ENCODE data around the gene HNRNPLL.

- TF ChIP-seq PHB2 (IDR thresholded peaks at IDR 0.05; ENCODE audit: partially characterized antibody) (no peak), EP300 (IDR thresholded peaks at IDR 0.05; ENCODE audit: low read depth in 2 of 2, low read length in 2 of 2) (no peak), EP300 (CRISPR knock-in tag; IDR thresholded peaks at IDR 0.05; ENCODE audit: borderline replicate concordance) (no peak), PITX1 (CRISPR knock-in tag; IDR thresholded peaks at IDR 0.05) (no peak), POLR2A (IDR thresholded peaks at IDR 0.05; ENCODE audit: insufficient read depth in 1 of 2, low read depth in 2 of 2, low read length in 2 of 2) (no peak), TCF7L2 (IDR thresholded peaks at IDR 0.05; ENCODE audit: low read depth, low read length) (no peak), ZNF124 (CRISPR knock-in tag; IDR thresholded peaks at IDR 0.05) (no peak), MAFG (CRISPR knock-in tag; IDR thresholded peaks at IDR 0.05) (no peak), EZH2 (conservative IDR thresholded peaks at IDR 0.05; ENCODE audit: low read depth, low read length) (no peak), CTCF (CRISPR knock-in tag; IDR thresholded peaks at IDR 0.05) (no peak), ATM (IDR thresholded peaks at IDR 0.05; ENCODE audit: borderline replicate concordance) (no peak), ATF3 (CRISPR knock-in tag; IDR thresholded peaks at IDR 0.05) (no peak)
Observed at GRCh38 chr2:38526195-38526594, 76.5 kb downstream of the HNRNPLL start.
